ENCODE data around the gene KRT16.

- no peak for TF ChIP-seq CTCF (conservative IDR thresholded peaks at IDR 0.05; ENCODE audit: low read depth, low read length)
- TF ChIP-seq EZH2 (IDR thresholded peaks at IDR 0.05; ENCODE audit: borderline replicate concordance, low read depth, low read length, poor library complexity, severe bottlenecking) = no peak
These were observed 913 bp upstream of the KRT16 start for GRCh38 chr17:41613277-41614082.
